ENCODE data around the gene FOXE3. TPM values are rescaled to one million over a fixed set of nuclear protein-coding genes. Genes with fewer than 3 reads are reported as not detected.

FOXE3 gene
- total RNA-seq, 1 experiment from 2014 or later, result 0.46 TPM

DNA sequence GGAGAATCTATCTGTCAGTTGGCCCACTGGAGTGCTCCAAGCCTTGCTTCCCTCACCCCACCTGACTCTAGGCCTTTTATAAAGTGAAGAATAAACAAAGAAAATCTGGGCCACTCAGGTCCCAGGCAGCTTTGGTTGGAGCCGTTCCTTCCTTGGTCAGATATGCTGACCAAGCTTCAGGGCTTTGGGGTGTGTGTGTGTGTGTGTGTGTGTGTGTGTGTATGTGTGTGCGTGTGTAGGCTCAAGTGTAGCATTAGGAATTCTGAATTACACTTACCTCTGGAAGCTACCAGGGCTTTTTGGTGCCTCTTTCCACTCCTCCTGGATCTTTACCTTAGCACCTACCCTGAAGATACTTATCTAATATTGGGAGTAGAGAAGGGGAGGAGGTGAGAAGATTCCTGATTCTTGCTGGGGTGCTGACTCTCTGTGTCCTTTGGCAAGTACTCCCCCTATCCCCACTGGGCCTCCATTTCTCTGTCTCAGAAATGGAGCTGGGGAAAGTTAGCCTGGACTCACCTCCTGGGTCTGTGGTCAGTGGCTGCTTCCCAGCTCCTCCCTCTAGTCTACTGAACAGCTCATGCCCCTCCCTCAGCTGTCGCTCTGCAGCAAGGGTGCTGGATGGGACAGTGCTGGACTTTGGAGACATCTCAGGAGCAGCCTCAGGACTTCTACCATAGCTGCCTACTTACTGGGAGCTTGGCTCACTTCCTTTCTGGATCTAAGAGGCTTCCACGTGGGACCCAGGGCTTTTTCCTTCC is 32.6 kb downstream of the FOXE3 start:
- intact Hi-C loops (cut with micrococcal nuclease; ENCODE audit: unreplicated experiment), result no loop called here
- no peak overlapping the region for H3K4me3 ChIP-seq (ENCODE audit: low read depth in 2 of 2, low read length in 2 of 2)
- ATAC-seq (no peak), DNase-seq (ENCODE audit: low read depth, low spot score) (no peak)
- H3K4me1 ChIP-seq (ENCODE audit: control insufficient read depth, insufficient read depth, low read length), result peaks cover 7% of the 10 kb centered on the region
- POLR2A ChIA-PET, result interaction anchor here (0.5 kb wide), 1 partner anchor 11 kb away, joined by 6 read pairs; the partner anchor contains the start of gene FOXD2
- H3K36me3 ChIP-seq (ENCODE audit: control insufficient read depth, insufficient read depth, low read length), result no peaks in the 10 kb centered on the region
- no TSS peak for BruUV-seq (replicated peaks)
- in situ Hi-C loops (cut with HindIII; ENCODE audit: low pct_unique_long_range_greater_than_20kb, low sequenced_read_pairs), result no loop called here
- H3K9me3 ChIP-seq (ENCODE audit: control insufficient read depth, insufficient read depth, low read depth, low read length), result no peaks in the 10 kb centered on the region
- H3K27ac ChIP-seq (ENCODE audit: low read length), result no peak overlapping the region
- CTCF ChIA-PET, result interaction anchor here (0.6 to 0.7 kb wide), 3 partner anchors 11 to 258 kb away, joined by 3 read pairs; partner anchors contain the start of gene FOXD2
- no peaks in the 10 kb centered on the region; the same call in 1 of the 2 replicates for H3K27me3 ChIP-seq (ENCODE audit: control insufficient read depth, insufficient read depth, low read length)
- no peak for TF ChIP-seq POLR2AphosphoS5 (IDR thresholded peaks at IDR 0.05; ENCODE audit: low read depth, low read length)
- TF ChIP-seq SIN3A (IDR thresholded peaks at IDR 0.05; ENCODE audit: borderline replicate concordance, insufficient read depth, low read depth, low read length), result no peak
- TF ChIP-seq TCF7L2 (IDR thresholded peaks at IDR 0.05; ENCODE audit: low read depth, low read length), result no peak

DNA sequence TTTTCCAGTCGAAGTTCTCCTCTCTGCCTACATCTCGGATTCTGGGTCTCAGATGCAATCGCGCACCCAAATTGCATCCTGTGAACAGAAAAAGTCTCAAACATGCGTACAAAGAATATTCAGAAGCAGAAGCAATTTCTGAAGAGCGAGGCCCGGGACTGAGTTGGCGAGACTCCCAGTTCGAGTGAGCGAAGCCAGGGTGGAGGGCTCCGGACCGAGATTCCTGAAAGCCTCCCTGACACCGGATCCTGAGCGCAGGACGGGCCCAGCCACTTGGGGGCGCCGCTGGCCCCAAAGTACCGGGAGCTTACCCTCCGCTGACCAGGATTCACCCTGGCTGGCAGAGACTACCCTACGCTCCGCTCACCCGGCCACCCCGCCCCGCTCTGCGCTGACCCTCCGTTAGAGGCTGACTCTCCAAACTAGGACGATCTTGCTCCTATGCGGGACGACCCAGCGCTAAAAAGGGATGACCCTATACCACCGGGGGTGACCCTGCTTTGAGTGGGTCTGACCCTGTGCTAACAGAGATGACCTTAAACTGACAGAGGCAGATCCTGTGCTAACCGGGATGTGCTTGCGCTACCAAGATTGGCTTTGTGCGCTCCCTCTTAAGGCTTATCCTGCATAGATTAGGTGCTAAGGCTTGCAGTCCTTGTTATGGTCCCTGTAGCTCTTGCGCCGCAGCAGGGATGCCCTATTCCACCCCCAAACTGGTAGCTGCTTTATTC is 33.9 kb downstream of the FOXE3 start:
- ATAC-seq, result peak; percentile 83
- Histone ChIP-seq H3K27ac (ENCODE audit: low read length) (no peak overlapping the region), H3K4me3 (ENCODE audit: low read depth in 2 of 2, low read length in 2 of 2) (no peak overlapping the region), H3K9me3 (ENCODE audit: control insufficient read depth, insufficient read depth, low read depth, low read length) (no peaks in the 10 kb centered on the region), H3K4me1 (ENCODE audit: control insufficient read depth, insufficient read depth, low read length) (peaks cover 3% of the 10 kb centered on the region), H3K27me3 (ENCODE audit: control insufficient read depth, insufficient read depth, low read length) (no peaks in the 10 kb centered on the region; the same call in 1 of the 2 replicates), H3K36me3 (ENCODE audit: control insufficient read depth, insufficient read depth, low read length) (no peaks in the 10 kb centered on the region)
- TF ChIP-seq, protein P1, sequence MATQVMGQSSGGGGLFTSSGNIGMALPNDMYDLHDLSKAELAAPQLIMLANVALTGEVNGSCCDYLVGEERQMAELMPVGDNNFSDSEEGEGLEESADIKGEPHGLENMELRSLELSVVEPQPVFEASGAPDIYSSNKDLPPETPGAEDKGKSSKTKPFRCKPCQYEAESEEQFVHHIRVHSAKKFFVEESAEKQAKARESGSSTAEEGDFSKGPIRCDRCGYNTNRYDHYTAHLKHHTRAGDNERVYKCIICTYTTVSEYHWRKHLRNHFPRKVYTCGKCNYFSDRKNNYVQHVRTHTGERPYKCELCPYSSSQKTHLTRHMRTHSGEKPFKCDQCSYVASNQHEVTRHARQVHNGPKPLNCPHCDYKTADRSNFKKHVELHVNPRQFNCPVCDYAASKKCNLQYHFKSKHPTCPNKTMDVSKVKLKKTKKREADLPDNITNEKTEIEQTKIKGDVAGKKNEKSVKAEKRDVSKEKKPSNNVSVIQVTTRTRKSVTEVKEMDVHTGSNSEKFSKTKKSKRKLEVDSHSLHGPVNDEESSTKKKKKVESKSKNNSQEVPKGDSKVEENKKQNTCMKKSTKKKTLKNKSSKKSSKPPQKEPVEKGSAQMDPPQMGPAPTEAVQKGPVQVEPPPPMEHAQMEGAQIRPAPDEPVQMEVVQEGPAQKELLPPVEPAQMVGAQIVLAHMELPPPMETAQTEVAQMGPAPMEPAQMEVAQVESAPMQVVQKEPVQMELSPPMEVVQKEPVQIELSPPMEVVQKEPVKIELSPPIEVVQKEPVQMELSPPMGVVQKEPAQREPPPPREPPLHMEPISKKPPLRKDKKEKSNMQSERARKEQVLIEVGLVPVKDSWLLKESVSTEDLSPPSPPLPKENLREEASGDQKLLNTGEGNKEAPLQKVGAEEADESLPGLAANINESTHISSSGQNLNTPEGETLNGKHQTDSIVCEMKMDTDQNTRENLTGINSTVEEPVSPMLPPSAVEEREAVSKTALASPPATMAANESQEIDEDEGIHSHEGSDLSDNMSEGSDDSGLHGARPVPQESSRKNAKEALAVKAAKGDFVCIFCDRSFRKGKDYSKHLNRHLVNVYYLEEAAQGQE (IDR thresholded peaks at IDR 0.05; ENCODE audit: insufficient read depth in 1 of 2, low read depth in 2 of 2, low read length in 1 of 2), result no peak
- TF ChIP-seq POLR2AphosphoS5 (IDR thresholded peaks at IDR 0.05; ENCODE audit: low read depth, low read length) (no peak), SIN3A (IDR thresholded peaks at IDR 0.05; ENCODE audit: borderline replicate concordance, insufficient read depth, low read depth, low read length) (no peak), TCF7L2 (IDR thresholded peaks at IDR 0.05; ENCODE audit: low read depth, low read length) (no peak)
- TF ChIP-seq, protein P2, sequence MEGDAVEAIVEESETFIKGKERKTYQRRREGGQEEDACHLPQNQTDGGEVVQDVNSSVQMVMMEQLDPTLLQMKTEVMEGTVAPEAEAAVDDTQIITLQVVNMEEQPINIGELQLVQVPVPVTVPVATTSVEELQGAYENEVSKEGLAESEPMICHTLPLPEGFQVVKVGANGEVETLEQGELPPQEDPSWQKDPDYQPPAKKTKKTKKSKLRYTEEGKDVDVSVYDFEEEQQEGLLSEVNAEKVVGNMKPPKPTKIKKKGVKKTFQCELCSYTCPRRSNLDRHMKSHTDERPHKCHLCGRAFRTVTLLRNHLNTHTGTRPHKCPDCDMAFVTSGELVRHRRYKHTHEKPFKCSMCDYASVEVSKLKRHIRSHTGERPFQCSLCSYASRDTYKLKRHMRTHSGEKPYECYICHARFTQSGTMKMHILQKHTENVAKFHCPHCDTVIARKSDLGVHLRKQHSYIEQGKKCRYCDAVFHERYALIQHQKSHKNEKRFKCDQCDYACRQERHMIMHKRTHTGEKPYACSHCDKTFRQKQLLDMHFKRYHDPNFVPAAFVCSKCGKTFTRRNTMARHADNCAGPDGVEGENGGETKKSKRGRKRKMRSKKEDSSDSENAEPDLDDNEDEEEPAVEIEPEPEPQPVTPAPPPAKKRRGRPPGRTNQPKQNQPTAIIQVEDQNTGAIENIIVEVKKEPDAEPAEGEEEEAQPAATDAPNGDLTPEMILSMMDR (IDR thresholded peaks at IDR 0.05), result peak; percentile 85
- BruUV-seq (replicated peaks), result no TSS peak
- intact Hi-C loops (cut with micrococcal nuclease; ENCODE audit: unreplicated experiment) (no loop called here), in situ Hi-C loops (cut with HindIII; ENCODE audit: low pct_unique_long_range_greater_than_20kb, low sequenced_read_pairs) (no loop called here)
- ChIA-PET POLR2A (interaction anchor here (0.7 kb wide), 1 partner anchor 284 kb away, joined by 3 read pairs; no protein-coding TSS in a partner anchor), CTCF (interaction anchor here (0.7 kb wide), 1 partner anchor 15 kb away, joined by 3 read pairs; no protein-coding TSS in a partner anchor)
- DNase-seq (ENCODE audit: low read depth, low spot score), result no peak
